Hematopoietic multipotent progenitor cell treated with erythropoietin and hydrocortisone succinate and interleukin-3 and kit ligand, for 4 days (in vitro differentiated cells): Measurements from ENCODE around the gene PSMB7.

Source experiments
- DNase-seq: peaks from one replicate; pipeline ENCODE4 v3.0.0-alpha.2; 2015

Gene PSMB7

DNA sequence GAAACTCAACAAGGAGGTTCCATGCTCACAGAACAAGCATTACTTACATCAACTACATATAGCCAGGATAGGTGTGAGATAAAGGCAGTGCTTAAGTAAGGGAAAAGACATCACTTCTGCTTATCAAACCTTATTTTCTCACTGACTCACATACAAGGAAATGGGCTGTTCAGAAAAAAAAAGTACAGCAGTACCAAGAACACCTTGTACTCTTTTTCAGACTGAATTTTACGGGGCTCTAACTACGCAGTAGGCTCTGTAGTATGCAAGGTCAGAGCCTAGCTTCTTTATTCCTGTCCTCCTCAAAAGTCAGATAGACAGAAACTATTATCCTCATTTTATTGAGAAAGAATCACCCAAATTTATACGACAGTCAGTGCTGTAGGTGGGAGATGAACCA, 5.8 kb downstream of the PSMB7 start:
- no peak for DNase-seq

DNA sequence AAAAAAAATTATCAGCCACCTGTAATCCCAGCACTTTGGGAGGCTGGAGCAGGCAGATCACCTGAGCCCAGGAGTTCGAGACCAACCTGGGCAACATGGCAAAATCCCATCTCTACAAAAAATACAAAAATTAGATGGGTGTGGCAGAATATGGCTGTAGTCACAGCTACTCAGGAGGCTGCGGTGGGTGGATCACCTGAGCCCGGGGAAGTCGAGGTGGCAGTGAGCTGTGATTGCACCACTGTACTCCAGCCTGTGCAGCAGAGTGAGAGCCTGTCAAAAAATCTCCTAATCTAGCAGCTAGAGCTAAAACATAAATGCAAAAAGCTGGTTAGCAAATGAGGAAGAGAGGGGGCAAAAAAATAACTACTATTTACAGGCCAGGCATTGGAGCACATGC, 12.0 kb downstream of the PSMB7 start:
- DNase-seq = no peak

DNA sequence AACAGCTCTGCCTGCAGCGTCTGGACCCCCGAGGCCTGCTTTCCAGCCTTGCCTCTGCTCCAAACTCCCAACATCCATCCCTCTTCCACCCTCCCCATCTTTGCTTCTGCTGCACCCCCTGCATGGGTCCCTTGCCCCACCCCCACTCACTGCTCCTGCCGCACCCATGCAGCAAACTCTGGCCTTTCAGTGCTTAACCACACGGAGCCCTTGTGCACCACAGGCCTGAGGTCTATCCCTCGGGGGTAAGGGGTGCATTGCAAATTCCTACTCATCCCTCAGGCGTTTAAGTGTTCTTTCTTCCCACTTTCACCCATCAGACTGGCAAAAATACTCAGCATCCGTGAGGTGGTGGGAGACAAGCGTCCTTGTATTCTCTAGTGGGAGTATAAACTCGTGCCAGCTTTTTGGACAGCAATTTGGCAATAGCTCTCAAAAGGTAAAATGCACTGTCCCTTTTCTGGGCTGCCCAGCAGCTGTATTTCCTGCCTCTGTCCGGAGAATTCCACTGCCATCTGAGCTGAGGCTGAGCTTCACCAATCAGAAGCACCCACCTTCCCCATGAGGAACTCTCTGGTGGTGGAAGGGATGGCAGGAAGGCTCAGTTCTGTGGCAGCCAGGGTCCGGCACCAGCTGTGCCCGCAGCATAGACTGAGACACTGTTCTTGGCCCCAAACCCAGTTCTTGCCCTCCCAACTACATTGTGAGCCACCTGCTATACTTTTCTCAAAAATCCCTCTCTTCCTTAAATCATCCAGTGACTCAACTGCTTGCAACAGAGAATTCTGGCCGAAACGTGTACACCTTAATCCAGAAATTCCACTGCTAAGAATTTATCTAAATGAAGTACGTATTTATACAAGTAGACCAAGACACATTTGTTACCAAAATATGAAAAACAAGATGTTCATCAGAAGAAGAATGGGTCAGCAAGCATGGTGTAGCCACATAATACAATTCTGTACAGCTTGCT, 15.0 kb downstream of the PSMB7 start:
- DNase-seq = no peak

DNA sequence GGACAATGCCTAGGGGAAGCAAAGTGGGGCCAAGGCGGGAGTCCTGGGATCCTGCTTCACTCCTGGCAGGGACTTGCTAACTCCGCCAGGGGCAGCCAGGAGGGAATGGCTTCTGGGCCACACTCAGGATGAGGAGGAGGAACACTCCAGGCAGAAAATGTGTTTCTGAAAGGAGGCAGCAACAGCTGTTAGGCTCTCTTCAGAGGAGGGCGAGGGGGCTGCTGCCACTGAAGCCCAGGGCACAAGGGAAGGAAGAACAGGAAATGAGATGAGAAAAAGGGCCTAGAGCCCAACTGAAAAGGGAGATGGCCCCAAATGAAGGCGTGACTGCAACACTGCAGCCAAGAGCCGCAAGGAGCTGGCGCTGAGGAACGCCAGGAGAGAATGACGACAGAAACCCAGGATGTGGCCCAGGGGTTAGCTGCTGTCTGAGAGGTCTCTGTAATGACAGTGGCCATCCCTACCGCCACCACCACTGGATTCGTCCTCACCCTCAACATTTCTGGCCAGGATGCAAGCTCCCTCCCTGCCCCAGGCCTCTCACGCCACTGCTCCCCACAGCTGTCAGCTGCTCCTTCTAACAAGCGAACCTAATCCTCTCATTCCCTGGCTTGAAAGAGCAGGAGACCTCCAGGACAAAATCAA, 15.8 kb downstream of the PSMB7 start:
- peak; percentile 17 for DNase-seq

DNA sequence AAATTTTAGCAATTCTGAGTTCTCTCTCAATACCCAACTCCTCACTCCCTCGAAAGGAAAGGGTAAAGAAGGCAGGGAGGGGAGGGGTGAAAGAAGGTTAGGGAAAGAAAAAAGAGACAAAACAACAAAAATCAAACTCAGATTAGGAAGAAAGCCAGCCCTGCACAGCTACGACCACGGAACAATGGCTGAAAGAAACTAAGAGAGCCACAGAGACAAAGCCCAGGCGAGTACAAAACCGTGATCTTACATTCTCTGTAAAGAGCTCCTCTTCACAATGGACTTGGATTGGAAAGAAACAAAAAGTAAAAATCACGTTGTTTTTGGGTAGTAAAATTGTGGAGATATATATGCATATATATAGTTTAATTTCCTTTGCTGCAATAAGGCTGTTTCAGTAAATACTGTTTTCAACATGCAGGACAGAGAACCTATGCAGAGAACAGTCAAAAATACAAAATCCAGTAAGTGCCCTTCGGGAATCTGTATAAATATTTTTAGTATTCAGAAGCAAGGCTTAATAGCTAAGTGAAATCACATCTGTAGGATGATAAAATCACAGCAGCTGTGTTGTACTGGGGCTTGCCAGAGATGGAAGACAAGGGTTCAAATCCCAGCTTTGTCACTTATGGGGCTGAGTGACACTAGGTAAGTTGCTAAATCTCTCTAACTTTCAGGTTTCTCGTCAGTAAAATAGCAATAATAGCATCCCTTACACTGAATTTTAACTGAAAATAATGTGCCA, 16.9 kb downstream of the PSMB7 start:
- no peak for DNase-seq

DNA sequence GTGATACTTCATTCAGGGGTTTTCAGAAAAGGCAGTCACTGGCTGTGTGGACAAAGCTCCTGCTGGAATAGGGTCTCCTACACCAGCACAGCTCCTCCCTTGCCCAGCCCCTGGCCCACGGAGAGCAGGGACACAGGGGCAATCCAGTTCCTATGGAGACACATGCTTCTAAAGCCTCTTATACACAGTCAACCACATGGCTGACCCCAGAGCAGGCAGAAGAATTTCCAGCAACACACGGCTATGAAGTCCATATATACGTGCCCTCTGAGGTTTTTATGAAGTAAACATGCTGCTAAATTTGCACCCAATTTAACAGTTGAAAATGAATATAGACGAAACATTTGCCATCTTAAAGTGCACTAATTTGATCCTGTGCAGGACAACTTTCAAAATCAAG, 19.4 kb downstream of the PSMB7 start:
- DNase-seq = no peak

DNA sequence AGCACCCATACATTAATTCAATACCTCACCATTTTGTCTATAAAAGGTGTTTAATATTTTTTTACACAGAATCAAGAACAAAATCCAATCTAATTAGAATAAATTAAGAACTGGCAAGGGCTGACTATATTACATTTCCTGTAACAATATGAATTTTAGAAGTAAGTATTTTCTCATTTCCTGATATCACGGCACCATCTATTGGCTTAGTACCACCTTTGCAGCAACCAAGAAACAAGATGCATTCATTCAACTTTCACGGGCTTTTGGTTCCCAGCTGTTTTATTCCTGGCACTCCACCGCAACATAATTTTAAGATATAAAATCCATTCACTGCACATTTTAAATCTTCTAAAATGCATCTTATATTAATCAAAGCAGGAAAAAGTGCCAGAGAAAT, 20.6 kb downstream of the PSMB7 start:
- no peak for DNase-seq

DNA sequence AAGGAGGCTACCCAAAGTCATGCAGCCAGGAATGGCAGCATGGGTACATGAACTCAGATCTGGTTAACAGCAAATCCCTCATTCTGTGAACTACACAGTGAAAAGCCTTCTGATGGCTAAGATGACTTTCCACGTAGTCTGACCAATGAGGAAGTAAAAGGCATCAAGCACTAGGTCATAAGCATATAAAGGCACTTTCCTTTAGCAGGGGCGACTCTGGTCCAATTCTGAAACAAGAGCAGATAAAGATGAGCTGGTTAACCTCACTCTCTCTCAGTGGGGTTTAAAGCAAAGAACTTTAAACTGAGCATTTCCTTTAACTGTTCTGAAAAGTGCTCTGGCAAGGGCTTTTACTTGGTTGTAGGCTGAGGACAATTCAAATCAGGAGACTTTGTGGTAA, 21.1 kb downstream of the PSMB7 start:
- DNase-seq = no peak

DNA sequence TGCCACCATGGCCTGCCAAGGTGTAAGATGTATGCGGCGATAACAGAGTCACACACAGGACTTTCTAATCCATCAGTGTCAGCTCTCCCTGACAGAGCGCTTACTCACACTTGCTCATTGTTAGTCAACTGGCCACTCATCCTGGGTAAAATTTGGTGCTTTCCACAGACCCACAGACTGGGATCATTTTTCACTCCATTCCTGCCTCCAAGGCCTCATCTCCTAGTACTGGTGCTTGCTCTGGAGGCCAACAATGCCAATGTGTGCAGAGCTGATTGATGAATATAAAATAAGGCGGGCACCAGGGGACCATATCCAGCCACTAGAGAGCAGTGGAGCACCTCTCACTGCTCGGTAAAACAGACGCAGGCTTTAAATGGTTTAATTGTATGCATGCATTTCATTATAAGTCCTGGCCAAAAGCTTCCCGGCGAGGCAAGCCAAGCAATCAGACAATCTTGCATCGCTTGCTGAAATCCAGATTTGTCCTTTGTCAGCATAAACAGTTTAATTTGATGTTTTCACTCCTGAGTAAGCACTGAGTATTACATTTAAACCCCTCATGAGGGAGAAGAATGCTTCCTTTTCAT, 22.3 kb downstream of the PSMB7 start:
- peak; percentile 39 for DNase-seq

DNA sequence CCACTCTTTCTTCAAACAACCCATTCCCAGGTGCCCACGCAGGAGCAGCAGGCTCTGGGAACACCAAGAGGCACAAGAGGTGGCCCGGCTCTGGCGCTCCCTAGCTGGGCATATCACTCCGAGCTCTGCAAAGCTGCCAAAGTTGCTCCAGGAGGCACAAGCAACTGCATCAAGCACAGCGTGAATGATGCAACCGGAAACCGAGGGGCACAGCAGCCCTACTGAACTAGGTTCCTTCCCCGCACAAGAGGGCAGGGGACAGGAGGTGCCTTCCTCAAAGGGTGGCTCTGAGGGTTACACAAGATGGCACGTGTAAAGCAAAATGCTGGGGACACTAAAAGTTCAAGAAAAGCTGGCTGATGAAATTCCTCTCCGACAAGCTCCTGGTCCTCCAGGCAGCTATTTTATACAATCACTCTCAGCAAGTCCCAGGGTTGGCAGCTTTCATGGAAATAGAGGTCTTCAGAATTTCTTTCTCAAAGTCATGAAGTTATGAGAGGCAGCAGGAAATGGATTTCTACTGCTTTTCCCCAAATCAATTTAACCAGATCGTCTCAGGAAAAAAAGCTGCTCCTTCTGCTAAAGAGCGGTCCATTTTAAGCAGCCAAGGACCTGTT, 22.9 kb downstream of the PSMB7 start:
- peak; percentile 57 for DNase-seq

DNA sequence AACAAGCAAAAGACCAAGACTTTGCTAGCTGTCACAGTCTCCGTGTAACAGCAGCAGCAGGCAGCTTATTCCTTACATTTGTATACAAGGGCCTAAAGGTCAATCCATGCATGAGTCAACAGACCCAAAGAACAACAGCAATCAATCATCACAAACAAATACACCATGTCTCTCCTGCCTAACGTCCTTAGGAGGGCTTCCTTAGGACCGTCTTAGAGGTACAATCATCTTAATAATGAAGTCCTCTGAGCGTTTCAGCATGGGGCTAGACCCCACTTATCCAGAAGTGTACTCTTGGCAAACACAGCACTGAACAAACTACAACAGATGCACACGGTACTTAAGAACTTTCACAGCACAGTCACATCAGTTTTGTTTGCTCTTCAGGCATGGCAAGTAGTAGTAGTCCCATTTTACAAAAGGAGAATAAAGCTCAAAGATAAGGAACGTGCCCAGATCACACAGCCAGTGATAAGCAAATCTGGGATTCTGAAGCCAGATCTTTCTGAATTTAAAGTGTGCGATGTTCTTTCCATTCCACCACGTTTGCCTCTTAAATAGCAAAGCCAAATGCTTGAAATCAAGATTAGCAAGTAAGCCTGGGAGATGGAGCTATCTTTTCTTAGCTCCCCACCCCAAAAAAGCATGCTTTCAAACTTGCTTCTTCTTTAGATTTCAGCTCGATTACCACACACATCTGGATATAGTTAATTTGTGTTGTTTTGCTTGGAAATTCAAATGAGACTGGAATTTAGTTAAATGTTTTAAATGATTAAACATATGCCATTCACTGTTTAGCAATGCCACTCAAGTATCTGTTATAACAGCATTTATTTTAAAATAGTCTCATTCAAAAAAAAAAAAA, 24.2 kb downstream of the PSMB7 start:
- DNase-seq = no peak

DNA sequence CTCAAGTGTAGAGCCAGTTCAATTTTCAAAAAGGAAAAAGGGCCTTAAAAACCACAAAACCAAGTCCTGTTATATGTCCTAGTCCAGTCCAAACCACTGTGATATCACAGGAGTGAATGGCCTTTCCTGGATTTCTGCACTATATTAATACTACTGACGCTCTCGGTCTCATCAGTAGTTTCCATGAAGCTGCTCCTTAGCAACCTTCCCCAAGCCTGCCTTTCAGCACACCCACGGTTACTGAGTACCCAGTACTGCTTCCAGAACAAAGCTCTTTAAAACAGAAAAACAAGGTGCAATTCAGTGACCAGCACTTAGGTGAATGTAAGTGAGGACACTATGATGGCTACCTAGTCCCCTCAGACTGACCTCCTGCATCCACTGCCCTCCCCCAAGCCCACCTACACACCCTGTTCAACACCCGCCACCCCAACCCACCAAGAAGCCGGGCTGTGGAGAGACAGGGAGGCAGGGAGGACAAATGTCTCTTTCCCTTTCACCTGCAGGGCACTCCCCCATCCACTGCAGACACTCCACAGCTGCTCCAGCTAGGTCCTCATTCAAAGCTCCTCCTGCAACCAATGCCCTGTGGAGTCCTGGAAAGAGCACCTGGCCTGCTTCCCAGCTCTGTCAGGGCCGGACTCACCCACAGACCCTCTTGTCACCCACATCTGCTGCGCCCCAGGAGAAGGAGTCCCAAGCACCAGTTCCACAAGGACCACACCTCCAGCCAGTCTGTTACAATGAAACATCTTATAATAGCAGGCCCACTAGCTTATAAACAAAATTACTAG, 25.9 kb downstream of the PSMB7 start:
- no peak for DNase-seq

DNA sequence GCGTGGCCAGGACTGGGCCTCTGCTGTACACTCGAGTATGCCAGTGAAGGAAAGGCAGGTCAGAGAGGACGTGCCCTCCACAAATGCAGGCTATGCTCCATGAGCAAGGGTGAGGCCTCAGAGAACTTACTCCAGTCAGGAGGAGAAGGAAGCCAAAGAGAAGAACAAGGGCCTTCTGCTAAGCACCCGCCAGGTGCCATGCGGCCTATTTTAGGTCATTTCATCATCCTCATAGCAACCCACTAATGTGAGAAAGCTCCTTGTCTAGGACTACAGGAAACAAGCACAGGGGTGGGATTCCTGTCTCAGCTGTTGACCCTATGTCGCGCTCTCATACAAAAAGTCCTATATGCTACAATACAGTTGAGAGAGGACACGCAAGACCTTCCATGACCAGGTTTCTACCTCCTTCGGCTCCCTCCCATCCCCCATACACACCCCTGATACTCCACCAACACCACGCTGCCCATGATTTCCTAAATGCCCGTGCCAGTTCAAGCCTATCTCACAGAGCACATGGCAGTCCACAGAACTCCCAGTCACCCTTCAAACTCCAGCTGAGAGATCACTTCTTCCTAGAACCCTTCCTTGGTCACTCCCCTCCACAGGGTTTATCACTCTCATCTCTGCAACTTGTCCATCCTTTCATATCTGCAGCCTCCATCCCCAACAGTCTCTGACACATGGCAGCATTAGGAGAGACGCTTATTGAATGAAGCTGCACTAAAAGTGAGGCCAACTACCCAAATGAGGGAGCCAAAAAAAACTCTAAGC, 26.8 kb downstream of the PSMB7 start:
- DNase-seq = peak; percentile 67

DNA sequence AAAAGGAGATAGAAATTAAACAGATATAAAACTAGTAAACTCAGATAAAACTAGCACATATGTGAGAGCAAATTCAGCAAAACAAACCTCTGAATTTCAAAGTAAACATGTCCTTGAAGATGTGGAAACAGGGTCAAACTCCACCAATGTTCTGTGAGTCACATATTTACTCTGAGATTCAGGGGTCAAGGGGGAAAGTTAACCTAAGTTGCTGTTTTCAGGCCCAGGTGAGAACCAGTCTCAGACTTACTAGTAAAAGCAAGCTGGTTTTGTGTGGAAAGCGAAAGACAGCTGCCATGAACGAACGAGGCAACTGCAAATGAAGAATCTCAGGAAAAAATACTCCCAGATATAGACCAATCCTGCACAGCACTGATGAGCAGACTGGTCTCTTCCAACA, 29.0 kb downstream of the PSMB7 start:
- no peak for DNase-seq

DNA sequence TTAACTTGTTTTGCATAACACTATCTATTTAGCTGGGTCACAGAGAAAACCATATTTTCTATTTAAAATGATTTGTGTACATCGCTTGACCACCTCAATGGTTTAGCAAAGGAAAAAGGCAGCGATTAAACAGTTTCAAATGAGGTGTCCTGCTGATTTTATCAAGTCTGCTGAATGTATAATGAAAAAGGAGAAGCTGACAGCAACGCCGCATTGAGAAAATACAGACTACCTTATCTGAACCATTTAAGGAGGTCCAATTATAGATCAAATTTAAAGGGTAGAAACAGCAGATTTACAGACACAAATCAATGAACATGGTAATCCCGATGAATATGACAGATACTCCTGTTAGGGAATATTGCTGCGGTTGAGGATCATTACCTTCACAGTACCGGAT, 29.6 kb downstream of the PSMB7 start:
- DNase-seq = peak; percentile 50

DNA sequence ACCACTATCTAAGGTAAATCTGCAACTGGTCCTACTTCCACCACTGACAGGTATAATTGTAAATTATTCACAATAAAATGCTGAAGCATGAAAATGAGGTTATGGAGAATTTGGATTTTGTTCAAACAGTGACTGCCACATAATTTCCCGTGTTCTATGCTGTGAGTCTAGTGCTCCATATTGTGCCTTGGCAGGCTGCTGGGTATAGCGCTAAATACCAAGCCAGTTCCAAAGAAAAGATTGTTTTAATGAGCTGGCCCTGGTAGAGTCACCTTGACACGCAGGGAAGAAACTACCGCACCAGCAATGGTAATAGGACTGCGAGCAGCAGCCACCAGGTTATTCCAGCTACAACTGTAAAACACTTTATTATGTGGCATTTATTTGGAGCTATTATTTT, 30.4 kb downstream of the PSMB7 start:
- DNase-seq = no peak

DNA sequence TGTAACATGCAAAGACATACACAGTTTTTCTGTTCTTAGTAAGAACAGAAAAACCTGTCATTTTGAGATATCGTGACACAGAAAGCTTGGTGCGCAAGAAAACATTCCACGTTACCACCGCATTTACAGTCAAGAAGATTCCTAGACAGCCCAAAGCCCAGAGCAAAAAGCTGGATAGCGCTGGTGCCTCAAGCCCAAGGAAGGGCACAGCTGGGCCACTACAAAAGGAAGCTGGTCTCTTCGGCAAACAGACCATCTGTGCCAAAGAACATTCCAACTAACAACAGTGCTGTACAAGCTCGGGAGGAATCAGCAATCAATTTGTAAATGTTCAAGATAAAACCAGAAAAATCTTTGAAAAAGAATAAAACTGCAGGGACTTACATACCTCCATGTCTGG, 31.0 kb downstream of the PSMB7 start:
- DNase-seq = no peak

DNA sequence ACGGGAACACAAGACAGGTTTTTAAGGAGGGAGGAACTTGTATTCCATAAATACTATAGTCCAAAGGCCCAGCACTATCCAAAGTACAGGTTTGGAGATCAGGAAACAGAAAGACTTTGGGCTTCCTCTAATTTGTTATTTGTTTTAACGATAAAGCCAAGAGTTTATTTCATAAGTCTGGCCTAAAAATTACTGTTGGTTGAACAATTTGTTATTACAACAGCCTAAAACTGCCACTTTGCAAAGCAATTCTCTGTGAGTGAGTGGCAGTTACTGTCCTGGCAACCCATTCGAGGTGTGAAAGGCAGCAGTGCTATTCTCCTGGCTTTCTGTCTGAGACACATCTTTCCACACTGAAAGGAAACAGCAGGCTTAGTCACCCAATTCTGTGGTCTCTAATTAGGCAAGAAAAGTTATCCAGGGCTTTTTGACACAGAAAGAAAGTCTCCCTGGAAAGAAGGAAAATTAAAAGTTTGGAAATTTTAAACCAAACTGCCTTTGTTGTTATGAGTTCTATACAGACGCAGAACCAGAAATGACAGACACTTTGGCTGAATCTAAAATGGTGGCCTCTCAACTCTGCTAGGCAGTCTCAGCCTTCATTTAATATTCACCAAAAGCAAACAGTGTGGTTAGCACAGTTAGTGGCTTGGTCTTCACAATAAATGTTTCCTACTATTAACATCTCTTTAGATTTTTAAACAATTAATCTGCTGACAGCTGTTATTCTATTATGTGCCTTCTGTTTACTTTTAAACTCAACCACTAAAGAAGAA, 33.9 kb downstream of the PSMB7 start:
- peak; percentile 73 for DNase-seq
